Measurements from ENCODE around the gene MAEA.
"Not testable (repeated sequence)": the region's sequence is repeated elsewhere in the genome, so short reads cannot be mapped to it uniquely, and the experiment has no call there.

Gene MAEA

DNA sequence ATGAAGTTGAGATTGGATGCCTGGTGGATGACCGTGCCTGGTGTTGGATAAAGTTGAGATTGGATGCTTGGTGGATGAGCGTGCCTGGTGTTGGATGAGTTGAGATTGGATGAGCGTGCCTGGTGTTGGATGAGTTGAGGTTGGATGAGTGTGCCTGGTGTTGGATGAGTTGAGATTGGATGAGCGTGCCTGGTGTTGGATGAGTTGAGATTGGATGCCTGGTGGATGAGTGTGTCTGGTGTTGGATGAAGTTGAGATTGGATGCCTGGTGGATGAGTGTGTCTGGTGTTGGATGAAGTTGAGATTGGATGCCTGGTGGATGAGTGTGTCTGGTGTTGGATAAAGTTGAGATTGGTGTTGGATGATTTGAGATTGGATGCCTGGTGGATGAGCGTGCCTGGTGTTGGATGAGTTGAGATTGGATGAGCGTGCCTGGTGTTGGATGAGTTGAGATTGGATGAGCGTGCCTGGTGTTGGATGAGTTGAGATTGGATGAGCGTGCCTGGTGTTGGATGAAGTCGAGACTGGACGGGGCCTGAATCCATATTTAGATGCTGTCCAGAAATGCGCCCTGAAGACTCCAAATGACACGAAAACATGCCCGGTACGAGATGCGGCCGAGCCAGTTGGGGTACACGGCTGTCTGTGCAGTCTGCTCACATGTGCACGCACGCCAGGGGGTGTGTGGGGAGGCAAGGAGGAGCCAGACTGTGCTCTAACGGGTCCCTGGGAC, 34.9 kb downstream of the MAEA start:
- peak; percentile 21 for DNase-seq

DNA sequence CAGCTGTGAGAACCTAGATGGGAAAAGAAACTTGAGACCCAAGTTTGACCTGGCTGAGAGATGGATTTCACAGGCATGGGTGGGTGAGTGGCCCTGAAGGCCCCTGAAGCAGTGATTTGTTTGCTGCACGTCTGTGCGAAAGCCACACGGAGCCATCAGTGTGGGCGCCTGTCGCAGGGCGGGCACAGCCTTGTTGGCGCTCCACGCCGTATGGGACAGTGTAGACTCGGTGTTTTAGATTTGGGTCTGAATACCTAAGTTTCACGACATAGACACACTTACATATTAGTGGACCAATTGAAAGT, 35.4 kb downstream of the MAEA start:
- DNase-seq: no peak

DNA sequence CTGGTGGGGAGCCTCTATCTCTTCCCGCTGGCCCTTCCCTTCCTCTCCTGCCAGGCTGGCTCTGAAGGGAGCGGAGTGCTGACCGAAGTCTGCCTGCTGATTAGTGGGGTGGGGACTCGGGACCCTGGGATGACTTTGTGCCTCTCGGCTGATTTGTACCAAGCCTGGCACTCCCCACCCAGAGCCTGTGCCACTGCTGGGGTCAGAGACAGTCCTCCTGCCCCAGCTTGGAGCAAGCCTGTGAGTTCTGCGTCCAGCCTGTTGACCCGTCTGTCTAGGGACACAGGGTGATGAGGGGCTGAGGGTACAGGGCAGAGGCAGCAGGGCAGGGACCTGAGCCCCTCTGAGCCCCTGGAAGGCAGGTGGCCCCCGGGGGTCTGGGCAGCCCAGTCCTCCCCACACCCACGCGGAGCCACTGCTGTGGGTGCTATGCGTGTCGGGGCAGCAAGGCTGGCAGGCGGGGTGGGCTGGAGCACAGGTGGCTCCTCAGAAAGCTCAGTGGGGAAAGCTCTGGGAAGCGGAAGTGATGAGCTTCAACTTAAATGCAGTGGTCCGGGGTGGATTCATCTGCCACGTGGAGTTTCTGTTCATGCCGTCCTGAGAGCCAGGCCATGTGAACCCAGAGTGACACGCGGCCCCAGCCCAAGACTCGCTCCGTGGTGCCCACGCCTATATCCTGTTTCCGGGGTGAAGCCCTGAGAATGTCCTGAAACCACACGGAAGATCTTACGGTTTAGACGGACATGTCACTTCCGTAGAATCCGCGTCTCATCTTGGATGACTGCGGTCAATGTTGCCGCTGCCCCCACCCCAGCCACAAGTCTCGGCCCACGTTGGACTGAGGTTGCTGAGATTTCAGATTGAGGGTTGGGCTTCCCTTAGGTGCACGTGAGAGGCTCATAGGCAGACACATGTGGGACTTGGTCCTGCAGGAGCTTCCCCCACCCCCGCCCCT, 36.3 kb downstream of the MAEA start:
- no peak for DNase-seq

DNA sequence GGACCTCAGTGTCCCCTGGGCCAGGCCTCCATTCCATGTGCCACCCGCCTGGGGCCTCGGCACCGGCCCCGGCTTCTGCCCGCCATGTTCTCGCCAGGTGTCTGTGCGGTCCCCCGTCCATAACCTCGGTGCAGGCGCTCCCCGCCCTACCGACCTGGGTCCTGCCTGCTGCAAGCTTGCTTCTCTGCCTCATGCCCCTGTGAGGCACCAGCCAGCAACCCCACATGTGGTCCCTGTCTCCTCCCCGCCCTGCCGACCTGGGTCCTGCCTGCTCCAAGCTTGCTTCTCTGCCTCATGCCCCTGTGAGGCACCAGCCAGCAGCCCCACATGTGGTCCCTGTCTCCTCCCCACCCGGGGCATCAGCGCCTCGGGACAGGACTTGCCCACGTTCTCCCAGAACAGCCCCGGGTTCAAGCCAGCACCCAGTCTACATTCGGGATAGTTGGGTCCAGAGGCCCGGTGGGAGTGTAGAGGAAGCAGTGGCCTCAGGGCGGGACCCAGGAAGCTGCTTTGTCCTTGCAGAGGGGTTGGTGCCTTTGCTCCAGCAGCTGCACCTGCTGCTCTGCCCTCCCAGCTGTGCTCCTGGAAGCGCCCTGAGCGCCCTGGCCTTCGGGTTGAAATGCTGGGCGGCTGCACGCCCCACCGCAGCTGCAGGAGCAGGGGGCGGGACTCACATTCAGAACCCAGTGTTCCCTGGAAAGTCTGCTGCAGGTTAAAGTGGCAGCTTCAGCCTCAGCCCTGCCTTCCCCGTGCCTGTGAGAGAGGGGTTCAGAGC, 37.2 kb downstream of the MAEA start:
- DNase-seq: no peak

DNA sequence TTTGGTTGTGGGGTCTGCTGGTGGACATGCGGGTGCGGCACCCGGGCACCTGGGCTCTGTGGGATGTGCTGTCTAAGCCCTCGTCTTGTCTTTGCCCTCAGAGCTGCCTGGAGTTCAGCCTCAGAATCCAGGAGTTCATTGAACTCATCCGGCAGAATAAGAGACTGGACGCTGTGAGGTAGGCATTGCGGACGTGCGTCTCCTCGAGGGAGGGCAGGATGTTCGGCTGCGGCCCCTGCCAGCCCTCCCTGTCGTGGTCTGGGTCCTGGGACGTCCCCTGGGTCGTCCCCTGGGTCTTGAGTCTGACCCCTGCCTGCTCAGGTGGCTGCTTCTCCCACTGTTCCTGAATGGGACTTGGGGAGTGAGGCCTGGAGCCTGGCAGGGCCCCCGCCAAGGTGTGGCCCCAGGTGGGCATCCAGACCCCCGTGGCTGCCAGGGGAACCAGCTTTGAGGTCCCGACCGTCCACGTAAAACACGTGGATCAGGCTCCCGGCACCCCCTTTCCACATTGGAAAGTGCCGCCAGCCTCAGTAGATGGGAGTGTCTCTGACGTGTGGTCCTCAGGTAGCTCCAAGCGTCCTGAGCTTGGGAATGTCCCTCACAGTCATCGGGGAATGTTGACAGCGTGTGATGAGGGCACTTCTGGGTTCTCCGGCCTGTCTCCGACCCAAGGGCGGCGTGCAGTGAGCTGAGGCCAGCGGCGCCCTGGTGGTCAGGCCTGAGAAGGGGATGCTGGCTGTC, 38.0 kb downstream of the MAEA start:
- DNase-seq: no peak

DNA sequence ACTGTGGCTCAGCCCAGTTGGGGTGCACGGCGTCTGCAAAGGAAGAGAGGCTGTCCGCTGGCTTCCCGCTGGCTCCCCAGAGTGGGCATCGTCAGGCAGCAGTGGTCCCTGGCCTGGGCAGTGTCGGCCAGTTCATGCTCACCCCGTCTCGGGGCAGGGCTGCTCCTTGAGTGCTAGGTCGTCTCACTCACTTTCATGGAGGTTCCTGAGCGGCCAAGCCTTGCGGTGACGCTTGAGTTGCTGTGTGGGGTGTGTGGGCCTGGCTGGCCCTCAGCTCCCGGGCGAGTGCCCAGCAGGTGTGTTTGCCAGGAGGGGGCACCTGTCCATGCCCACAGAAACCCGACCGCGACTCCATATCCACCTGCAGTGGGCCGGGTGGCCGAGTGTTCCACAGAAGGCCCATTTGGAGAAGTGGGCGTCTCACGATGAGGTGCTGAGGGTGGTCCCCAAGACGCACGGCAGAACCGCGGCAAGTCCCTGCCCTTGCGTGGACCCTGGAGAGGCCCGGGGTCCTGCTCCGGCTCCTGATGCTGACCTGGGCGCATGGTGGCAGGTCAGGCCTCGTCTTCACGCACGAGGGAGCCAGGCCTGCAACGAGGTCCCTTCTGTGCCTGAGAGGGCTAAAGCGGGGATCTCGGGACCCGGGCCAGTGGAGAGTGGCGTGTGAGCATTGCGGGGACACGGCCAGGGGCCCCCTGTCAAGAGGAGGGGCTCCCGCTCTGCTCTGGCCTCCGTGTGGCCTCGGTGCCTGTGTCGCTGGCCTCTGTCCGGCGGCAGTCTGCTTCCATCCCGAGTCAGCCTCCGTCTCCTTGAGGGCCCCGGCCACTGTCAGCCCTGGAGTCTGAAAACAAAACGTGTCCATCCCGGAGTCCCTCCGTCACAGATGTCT, 38.8 kb downstream of the MAEA start:
- no peak for DNase-seq

DNA sequence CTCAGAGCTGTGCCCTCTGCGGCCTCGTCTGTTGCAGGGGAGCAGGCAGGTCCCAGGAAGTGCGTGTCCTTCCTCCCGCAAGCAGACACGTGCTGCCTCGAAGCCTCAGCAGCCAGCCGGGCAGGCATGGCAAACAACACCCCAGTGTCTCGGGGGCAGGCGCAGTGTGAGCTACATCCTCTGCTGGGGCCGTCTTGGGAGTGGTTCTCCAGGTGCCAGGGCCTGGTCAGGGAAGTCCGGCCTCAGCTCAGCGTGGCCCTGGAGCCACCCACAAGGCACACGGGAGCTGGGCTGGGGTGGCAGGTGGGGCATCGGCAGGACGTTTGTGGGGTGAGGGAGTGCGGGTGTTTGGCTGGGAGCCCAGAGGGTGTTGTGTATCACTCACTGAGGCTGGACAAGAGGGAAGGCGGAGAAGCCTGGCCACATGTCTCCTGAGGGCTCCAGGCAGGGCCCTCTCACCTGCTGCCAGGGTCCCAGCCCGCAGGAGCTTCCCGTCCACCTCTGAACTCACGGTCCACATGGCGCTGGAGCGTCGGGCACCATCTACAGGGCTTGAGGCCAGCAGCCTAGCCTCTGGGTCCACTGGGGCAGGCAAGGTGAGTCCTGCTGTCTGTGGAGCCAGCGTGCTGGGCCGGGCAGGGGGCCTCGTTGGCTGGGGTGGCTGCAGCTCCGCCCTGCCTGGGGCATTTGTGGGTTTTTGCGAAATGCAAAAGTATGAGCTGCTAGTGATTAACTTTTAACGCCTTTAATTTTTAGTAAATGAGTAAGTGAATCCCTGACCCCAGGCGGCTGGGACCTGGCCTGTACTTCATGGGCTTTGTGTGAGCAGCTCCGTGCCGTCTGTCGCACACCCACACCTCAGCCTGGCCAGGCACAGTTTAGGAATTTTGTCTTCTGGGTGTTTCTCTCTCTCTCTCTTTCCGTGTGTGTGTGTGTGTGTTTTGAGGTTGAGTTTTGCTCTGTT, 40.0 kb downstream of the MAEA start:
- peak; percentile 67 for DNase-seq

DNA sequence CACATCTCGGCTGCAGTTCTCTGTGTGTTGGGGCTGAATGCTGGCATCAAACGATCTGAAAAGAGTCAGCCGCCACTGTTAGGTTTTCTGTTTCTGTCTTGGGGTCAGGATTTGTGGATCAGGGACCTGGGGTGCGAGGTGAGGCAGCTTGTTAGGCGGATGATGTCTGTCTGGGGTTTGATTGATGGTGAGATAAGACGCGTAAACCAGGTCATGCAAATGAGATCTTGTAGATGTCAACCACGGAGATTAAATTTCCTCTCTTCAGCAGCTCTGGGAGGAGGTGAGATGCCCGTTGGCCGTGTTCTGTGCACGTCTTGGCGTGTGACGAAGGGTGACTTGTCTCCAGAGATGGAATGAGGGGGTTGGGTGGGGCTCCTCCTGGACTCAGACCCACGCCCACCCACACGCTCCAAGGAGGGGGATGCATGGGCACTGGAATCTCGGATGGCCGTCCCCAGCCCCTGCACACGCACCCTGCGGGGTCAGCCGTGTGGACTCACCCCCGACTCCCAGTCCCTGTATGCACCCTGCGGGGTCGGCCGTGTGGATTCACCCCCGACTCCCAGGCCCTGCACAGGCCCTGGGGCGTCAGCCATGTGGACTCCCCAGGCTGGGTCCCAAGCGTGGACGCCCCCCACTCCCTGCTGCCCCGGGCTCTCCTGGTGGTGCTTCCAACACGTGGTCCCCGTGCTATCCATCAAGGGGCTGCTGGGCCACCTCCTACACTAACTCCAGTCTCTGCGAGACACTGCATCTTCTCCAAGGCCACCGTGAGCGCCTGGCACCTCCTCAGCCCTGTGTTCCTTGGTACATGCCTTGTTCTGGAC, 41.3 kb downstream of the MAEA start:
- no peak for DNase-seq

DNA sequence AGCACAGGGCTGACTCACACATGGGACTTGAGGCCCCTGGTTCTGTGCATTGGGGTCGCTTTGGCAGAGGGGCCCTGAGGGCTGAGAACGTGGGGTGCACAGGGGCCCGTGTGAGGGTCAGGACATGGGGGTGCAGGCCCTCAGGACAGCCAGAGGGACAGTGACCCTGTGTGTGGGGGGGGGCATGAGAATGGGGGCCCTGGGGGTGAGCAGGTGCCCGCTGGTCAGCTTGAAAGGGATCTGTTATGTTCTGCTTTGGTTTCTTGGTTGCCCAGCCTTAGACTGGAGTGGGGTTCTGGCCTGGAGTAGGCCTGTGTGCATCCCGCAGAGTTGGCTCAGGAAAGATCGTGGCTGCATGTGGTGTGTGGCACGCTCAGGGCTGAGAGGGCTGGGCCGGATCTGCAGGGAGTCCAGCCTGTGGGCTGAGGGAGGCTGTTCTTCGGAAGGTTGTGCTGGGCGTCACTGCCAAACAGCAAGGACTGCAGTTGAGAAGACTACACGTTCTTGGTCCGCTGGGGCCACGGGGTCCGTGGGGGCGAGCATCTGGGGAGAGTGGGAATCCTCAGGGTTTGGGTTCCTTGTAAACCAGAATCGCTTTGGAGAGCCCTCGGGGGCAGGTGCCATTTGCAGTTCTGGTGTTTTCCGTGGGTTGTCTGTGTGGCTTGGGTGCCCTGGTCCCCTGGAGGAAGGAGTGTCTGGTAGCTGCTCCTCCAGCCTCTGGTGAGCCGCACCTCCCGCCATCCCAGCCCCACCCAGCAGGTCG, 42.1 kb downstream of the MAEA start:
- DNase-seq: no peak

DNA sequence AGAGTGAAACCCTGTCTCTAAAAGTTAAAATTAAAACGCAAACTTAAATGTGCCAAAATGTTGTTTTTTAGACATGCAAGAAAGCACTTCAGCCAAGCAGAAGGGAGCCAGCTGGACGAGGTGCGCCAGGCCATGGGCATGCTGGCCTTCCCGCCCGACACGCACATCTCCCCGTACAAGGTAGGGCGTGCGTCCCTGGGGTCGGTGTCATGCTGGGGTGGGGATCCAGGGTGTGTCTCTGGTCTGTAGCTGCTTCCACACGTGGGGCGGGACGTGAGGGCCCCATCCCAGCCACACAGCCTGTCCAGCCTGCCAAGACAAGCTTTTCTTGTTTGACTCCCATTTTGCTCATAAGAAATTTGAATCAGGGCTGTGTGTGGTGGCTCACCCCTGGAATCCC, 43.0 kb downstream of the MAEA start:
- no peak for DNase-seq

DNA sequence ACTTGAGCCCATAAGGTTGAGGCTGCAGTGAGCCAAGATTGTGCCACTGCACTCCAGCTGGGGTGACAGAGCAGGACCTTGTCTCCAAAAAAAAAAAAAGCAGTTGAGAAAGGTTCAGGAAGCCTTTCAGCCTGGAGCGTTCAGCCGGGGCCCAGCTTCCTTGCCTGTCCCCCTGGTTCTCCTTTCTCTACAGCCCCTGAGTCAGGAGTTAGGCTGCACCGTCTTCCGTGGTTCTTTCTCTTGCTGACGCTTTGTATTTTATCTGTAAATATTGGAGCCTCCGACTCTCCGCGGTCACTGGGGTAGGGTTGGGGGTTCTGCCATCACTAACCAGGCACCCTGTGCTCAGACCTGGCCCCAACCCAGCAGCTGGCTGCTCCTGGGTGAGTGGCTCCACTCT, 43.6 kb downstream of the MAEA start:
- no peak for DNase-seq

DNA sequence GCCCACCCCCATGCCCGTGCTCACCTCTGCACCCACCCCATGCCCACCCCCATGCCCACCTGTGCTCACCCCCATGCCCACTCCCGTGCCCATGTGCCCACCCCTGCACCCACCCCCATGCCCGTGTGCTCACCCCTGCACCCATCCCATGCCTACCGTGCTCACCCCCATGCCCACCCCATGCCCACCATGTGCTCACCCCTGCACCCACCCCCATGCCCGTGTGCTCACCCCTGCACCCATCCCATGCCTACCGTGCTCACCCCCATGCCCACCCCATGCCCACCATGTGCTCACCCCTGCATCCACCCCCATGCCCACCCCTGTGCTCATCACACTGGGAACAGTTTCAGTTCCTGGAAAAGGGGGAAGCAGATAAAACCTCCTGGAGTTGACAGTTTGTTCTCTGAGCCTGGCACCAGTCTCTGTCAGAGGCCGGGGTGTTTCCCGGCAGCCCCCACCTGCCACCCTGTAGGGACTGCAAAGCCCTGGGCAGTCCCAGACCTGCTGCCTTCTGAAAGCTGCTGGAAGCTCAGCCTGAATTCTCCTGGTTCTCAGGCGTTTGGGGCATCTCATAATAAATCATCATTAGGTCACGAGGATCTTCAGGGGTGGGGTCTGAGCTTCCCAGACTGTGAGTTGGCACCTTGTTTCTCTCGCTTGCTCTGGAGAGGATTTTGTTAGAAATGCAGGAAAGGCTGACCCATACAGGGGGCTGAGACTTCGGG, 44.3 kb downstream of the MAEA start:
- not testable (repeated sequence) for DNase-seq

DNA sequence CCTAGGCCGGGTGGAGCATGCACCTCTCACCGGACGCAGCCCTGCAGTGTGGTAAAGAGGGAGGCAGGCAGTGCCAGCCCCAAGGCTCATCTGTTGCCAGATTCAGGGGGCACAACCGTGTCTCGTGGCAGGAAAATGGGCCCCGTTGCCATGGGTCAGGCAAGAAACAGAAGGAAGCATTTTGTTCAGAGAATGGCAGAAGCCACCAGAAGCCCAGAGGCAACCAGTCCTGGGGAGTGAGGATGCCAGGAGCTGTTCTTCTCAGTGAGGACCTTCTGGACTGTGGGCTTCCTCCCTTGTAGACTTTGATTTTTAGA, 44.8 kb downstream of the MAEA start:
- no peak for DNase-seq

DNA sequence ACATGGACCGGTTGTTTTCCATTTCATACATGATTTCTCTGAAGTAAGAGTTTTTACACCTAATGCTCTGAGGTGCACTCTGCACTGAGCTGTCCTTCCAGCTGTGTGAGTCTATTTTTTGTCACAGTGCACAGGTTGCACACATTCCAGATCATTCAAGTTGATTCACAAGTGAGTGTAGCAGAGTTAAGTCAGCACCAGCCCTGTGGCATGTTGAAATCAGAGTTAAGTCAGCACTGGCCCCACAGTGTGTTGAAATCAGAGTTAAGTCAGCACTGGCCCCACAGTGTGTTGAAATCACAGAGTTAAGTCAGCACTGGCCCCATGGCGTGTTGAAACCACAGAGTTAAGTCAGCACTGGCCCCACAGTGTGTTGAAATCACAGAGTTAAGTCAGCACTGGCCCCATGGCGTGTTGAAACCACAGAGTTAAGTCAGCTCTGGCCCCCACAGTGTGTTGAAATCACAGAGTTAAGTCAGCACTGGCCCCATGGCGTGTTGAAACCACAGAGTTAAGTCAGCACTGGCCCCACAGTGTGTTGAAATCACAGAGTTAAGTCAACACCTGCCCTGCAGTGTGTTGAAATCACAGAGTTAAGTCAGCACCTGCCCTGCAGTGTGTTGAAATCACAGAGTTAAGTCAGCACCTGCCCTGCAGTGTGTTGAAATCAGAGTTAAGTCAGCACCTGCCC, 45.6 kb downstream of the MAEA start:
- not testable (repeated sequence) for DNase-seq

DNA sequence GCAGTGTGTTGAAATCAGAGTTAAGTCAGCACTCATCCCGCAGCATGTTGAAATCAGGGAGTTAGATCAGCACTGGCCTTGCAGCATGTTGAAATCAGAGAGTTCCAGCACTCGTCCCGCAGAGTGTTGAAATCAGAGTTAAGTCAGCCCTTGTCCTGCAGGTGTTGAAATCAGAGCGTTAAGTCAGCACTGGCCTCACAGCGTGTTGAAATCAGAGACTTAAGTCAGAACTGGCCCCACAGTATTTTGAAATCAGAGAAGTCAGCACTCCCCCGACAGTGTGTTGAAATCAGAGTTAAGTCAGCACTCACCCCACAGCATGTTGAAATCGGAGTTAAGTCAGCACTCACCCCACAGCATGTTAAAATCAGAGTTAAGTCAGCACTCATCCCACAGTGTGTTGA, 46.4 kb downstream of the MAEA start:
- DNase-seq: peak; percentile 13

DNA sequence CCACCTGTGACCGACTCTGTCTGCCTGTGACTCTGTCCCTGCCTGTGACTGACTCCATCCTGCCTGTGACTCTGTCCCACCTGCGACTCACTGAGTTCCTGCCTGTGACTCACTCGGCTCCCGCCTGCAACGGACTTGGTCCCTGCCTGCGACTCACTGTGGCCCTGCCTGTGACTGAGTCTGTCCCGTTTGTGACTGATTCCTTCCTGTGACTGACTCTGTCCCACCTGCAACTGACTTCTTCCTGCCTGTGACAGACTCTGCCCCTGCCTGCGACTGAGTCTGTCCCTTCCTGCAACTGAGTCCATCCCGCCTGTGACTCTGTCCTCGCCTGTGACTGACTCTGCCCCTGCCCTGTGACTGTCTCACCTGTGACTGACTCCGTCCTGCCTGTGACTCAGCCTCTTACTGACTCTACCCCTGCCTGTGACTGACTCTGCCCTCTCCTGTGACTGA, 47.7 kb downstream of the MAEA start:
- no peak for DNase-seq

DNA sequence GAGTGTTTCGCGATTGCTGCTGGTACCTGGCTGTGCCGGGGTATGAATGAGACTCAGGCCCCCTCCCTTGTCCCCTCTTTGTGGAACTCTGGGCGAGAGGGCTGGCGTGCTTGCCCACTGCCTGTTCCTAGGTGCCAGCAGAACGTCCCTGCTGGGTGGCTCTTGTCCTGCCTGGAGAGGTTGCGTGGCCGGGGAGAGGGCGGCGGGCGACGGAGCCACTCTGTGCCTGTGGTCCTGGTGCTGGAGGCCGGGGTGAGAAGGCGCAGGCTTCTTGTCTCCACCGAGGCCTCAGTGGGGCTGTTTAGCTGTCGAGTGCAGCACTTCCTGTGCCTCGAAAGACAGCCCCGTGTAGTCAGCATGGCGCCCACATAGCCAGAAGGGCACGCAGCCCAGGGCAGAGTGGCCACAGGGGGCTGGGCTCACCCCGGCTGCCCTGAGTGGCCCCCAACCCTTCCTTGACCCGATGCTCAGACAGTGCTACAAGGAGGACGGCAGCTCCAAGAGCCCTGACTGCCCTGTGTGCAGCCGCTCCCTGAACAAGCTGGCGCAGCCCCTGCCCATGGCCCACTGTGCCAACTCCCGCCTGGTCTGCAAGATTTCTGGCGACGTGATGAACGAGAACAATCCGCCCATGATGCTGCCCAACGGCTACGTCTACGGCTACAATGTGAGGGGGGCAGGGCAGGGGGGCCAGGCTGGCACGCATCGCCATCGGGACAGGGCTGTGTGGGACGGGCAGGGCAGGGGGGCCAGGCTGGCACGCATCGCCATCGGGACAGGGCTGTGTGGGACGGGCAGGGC, 48.5 kb downstream of the MAEA start:
- DNase-seq: no peak
